Fibroblast of lung (primary cell): Measurements from ENCODE around the gene TMEM192.

Experiments
- CTCF ChIP-seq, 2 donors: IDR thresholded peaks in 1 of 2; conservative IDR thresholded peaks in 1 of 2; 1 replicate in 1 of 2; 2 replicates in 1 of 2; pipeline ENCODE4 v1.5.1; 2011 to 2012; ENCODE audit warnings: low read length in 2 of 2, control low read depth in 1 of 2, inconsistent platforms in 1 of 2, low read depth in 1 of 2, mild to moderate bottlenecking in 1 of 2
- EZH2 ChIP-seq: IDR thresholded peaks from 2 replicates; pipeline ENCODE4 v1.5.1; 2012; ENCODE audit warnings: low read length, control low read depth, mild to moderate bottlenecking; ENCODE audit errors: missing control alignments

- TF ChIP-seq CTCF (conservative IDR thresholded peaks at IDR 0.05 in 1 of 2, IDR thresholded peaks at IDR 0.05 in 1 of 2; ENCODE audit: low read depth in 1 of 2, low read length in 2 of 2) (no peak), EZH2 (no peak)
Measured at GRCh38 chr4:165048170-165048569, 64.5 kb downstream of the TMEM192 start.
